SK-N-SH treated with all-trans-retinoic acid at 6 μM for 48 hours (cell line): ENCODE results near the gene PTPRCAP.

ENCODE experiments used
- ARNTL ChIP-seq: fragments of 450-650 bp; formaldehyde crosslinking; IDR thresholded peaks from 2 replicates; pipeline ENCODE4 v1.5.0; 2020; ENCODE audit warnings: low read depth, mild to moderate bottlenecking, moderate library complexity, borderline replicate concordance
- CREB5 ChIP-seq: fragments of 250-450 bp; sonication (Bioruptor Pico); IDR thresholded peaks from 2 replicates; pipeline ENCODE4 v1.5.1; 2020; ENCODE audit warnings: low read depth, mild to moderate bottlenecking, moderate library complexity
- PATZ1 ChIP-seq: fragments of 250-450 bp; sonication (Bioruptor Pico); IDR thresholded peaks from 2 replicates; pipeline ENCODE4 v1.8.0; 2020; ENCODE audit warnings: mild to moderate bottlenecking, moderate library complexity, borderline replicate concordance
- RARB ChIP-seq: fragments of 250-450 bp; sonication (Bioruptor Pico); IDR thresholded peaks from 2 replicates; pipeline ENCODE4 v1.8.0; 2021; ENCODE audit warnings: mild to moderate bottlenecking, moderate library complexity
- TCF4 ChIP-seq: fragments of 250-450 bp; sonication (Bioruptor Pico); IDR thresholded peaks from 2 replicates; pipeline ENCODE4 v1.8.0; 2021; ENCODE audit warnings: mild to moderate bottlenecking, moderate library complexity, borderline replicate concordance

GRCh38 chr11:67387518-67387917, 50.0 kb downstream of the PTPRCAP start:
- TF ChIP-seq PATZ1 (CRISPR knock-in tag) (no peak), RARB (CRISPR knock-in tag) (no peak), ARNTL (no peak), TCF4 (CRISPR knock-in tag) (no peak), CREB5 (CRISPR knock-in tag) (no peak)
